Measurements from ENCODE around the gene TTLL4. TPM values are rescaled to one million over a fixed set of nuclear protein-coding genes. Genes with fewer than 3 reads are reported as not detected.

The TTLL4 gene
- total and polyA plus RNA-seq, 3 donors from 2014 or later = 86.0 to 141 (median 96.9) TPM

GRCh38 chr2:218732052-218732760 lies 21.6 kb downstream of the TTLL4 start:
- H3K9me3 ChIP-seq = no peaks in the 10 kb centered on the region
- H3K27ac ChIP-seq = no peak overlapping the region
- WGBS, 2 donors = 92 to 98% methylated on average over 5 of the region's 5 CpGs
- H3K4me1 ChIP-seq = peaks cover 9% of the 10 kb centered on the region
- H3K36me3 ChIP-seq (ENCODE audit: low read depth, missing control alignments) = no peaks in the 10 kb centered on the region
- TF ChIP-seq POLR2A (IDR thresholded peaks at IDR 0.05) (no peak), CTCF (IDR thresholded peaks at IDR 0.05) (no peak)
- H3K27me3 ChIP-seq = no peaks in the 10 kb centered on the region
- H3K4me3 ChIP-seq = no peak overlapping the region
- intact Hi-C loops (cut with DNase I; ENCODE audit: low total_unique reads) = no loop called here
- DNase-seq = no peak

- Histone ChIP-seq H3K9me3 (no peaks in the 10 kb centered on the region), H3K36me3 (ENCODE audit: low read depth, missing control alignments) (no peaks in the 10 kb centered on the region), H3K4me1 (peaks cover 9% of the 10 kb centered on the region), H3K27me3 (no peaks in the 10 kb centered on the region), H3K4me3 (no peak overlapping the region), H3K27ac (no peak overlapping the region)
- 73 to 79% methylated on average over 2 of the region's 2 CpGs for WGBS, 2 donors
- intact Hi-C loops (cut with DNase I; ENCODE audit: low total_unique reads) = no loop called here
- no peak for TF ChIP-seq POLR2A (IDR thresholded peaks at IDR 0.05)
- TF ChIP-seq CTCF (IDR thresholded peaks at IDR 0.05) = no peak
- no peak for DNase-seq
These were observed 22.1 kb downstream of the TTLL4 start for GRCh38 chr2:218732761-218733158.

GRCh38 chr2:218733171-218734021 lies 22.8 kb downstream of the TTLL4 start:
- no peak for TF ChIP-seq CTCF (IDR thresholded peaks at IDR 0.05)
- no peak for TF ChIP-seq POLR2A (IDR thresholded peaks at IDR 0.05)
- no peaks in the 10 kb centered on the region for H3K27me3 ChIP-seq
- H3K9me3 ChIP-seq = no peaks in the 10 kb centered on the region
- H3K27ac ChIP-seq = no peak overlapping the region
- no peak for DNase-seq
- intact Hi-C loops (cut with DNase I; ENCODE audit: low total_unique reads) = no loop called here
- peaks cover 9% of the 10 kb centered on the region for H3K4me1 ChIP-seq
- WGBS, 2 donors = 86 to 90% methylated on average over 6 of the region's 6 CpGs
- H3K4me3 ChIP-seq = no peak overlapping the region
- no peaks in the 10 kb centered on the region for H3K36me3 ChIP-seq (ENCODE audit: low read depth, missing control alignments)

- DNase-seq = no peak
- no peak overlapping the region for H3K27ac ChIP-seq
- TF ChIP-seq CTCF (IDR thresholded peaks at IDR 0.05) (no peak), POLR2A (IDR thresholded peaks at IDR 0.05) (no peak)
- intact Hi-C loops (cut with DNase I; ENCODE audit: low total_unique reads) = no loop called here
- 93 to 94% methylated on average over 8 of the region's 8 CpGs for WGBS, 2 donors
- H3K4me1 ChIP-seq = peaks cover 9% of the 10 kb centered on the region
- no peaks in the 10 kb centered on the region for H3K36me3 ChIP-seq (ENCODE audit: low read depth, missing control alignments)
- no peaks in the 10 kb centered on the region for H3K9me3 ChIP-seq
- H3K27me3 ChIP-seq = no peaks in the 10 kb centered on the region
- H3K4me3 ChIP-seq = no peak overlapping the region
These were observed 23.7 kb downstream of the TTLL4 start for GRCh38 chr2:218734190-218734975.

All from testis (tissue), 3 donors.